DMS53 treated with DMSO at 0.1 percent for 48 hours (cell line): Measurements from ENCODE around the gene ARHGAP4.

Experiments
- DNase-seq: peaks from one replicate; lab custom pipeline; 2025; ENCODE audit not compliant: unreplicated experiment; lab: John Stamatoyannopoulos, UW

ARHGAP4 gene

GRCh38 chrX:153927922-153928760 is 2.1 kb upstream of the ARHGAP4 start:
- peak; percentile 91 for DNase-seq

- no peak for DNase-seq
Measured at GRCh38 chrX:153927672-153927921, 1.5 kb upstream of the ARHGAP4 start.

- DNase-seq, result peak; percentile 27
Measured at GRCh38 chrX:153926858-153927671, 1.0 kb upstream of the ARHGAP4 start.

GRCh38 chrX:153926552-153926857 is 441 bp upstream of the ARHGAP4 start:
- DNase-seq, result no peak

- no peak for DNase-seq
Measured at GRCh38 chrX:153925387-153925738, 701 bp downstream of the ARHGAP4 start.

GRCh38 chrX:153924149-153924861 is 1.8 kb downstream of the ARHGAP4 start:
- no peak for DNase-seq

- no peak for DNase-seq
Measured at GRCh38 chrX:153922932-153923857, 2.9 kb downstream of the ARHGAP4 start.

GRCh38 chrX:153921511-153922446 is 4.3 kb downstream of the ARHGAP4 start:
- no peak for DNase-seq

- DNase-seq, result no peak
Measured at GRCh38 chrX:153921070-153921469, 5.0 kb downstream of the ARHGAP4 start.

- no peak for DNase-seq
Measured at GRCh38 chrX:153920546-153920945, 5.5 kb downstream of the ARHGAP4 start.

- DNase-seq, result no peak
Measured at GRCh38 chrX:153919281-153919680, 6.8 kb downstream of the ARHGAP4 start.

- no peak for DNase-seq
Measured at GRCh38 chrX:153917869-153918268, 8.2 kb downstream of the ARHGAP4 start.

- DNase-seq, result no peak
Measured at GRCh38 chrX:153913701-153914100, 12.4 kb downstream of the ARHGAP4 start.

GRCh38 chrX:153913211-153913610 is 12.9 kb downstream of the ARHGAP4 start:
- no peak for DNase-seq

- DNase-seq, result no peak
Measured at GRCh38 chrX:153911798-153912197, 14.3 kb downstream of the ARHGAP4 start.

- no peak for DNase-seq
Measured at GRCh38 chrX:153910446-153910845, 15.6 kb downstream of the ARHGAP4 start.

- DNase-seq, result no peak
Measured at GRCh38 chrX:153909980-153910360, 16.1 kb downstream of the ARHGAP4 start.

- DNase-seq, result no peak
Measured at GRCh38 chrX:153909024-153909979, 16.8 kb downstream of the ARHGAP4 start.
